Progenitor cell of endocrine pancreas (in vitro differentiated cells): Measurements from ENCODE around the gene SLC7A1. TPM values are rescaled to one million over a fixed set of nuclear protein-coding genes. Genes with fewer than 3 reads are reported as not detected.

Experiments used
- DNase-seq: peaks from one replicate; pipeline ENCODE4 v3.0.0; 2021; ENCODE audit warnings: low spot score; ENCODE audit not compliant: unreplicated experiment
- H3K27ac Mint-ChIP-seq: 2 replicates; pipeline ENCODE4 v1.8.0; 2021; ENCODE audit warnings: mild to moderate bottlenecking, moderate library complexity, mixed read lengths
- H3K27me3 Mint-ChIP-seq: 2 replicates; pipeline ENCODE4 v1.8.0; 2021; ENCODE audit warnings: mixed read lengths
- H3K36me3 Mint-ChIP-seq: 2 replicates; pipeline ENCODE4 v1.8.0; 2022; ENCODE audit warnings: mixed read lengths; ENCODE audit not compliant: insufficient read depth
- H3K4me1 Mint-ChIP-seq: 2 replicates; pipeline ENCODE4 v1.8.0; 2021; ENCODE audit warnings: low read depth, mixed read lengths
- H3K4me3 Mint-ChIP-seq: 2 replicates; pipeline ENCODE4 v1.8.0; 2021; ENCODE audit warnings: low read depth, mild to moderate bottlenecking, moderate library complexity, mixed read lengths
- H3K9me3 Mint-ChIP-seq: 2 replicates; pipeline ENCODE4 v1.8.0; 2021; ENCODE audit warnings: low read depth, mixed read lengths
- CTCF ChIP-seq: fragments of 200-600 bp; sonication (generic); IDR thresholded peaks from one replicate; pipeline ENCODE4 v1.5.0; 2021; ENCODE audit warnings: antibody characterized with exemption, mild to moderate bottlenecking; ENCODE audit not compliant: unreplicated experiment
- total RNA-seq: library from RNA; stranded (reverse); gene quantifications from 2 replicates; pipeline ENCODE4 v1.2.1, GENCODE V29; 2021

Gene SLC7A1
- total RNA-seq, 1 donor from 2014 or later = 31.3 TPM

GRCh38 chr13:29486551-29486950 is 108.9 kb downstream of the SLC7A1 start:
- DNase-seq = no peak
- H3K27me3 Mint-ChIP-seq = no peaks in the 10 kb centered on the region
- TF ChIP-seq CTCF = no peak

GRCh38 chr13:29484796-29485195 is 110.7 kb downstream of the SLC7A1 start:
- Mint-ChIP-seq H3K36me3 (no peaks in the 10 kb centered on the region), H3K4me1 (peaks cover 5% of the 10 kb centered on the region), H3K4me3 (no peak overlapping the region), H3K27me3 (peaks cover under 1% of the 10 kb centered on the region), H3K27ac (no peak overlapping the region), H3K9me3 (no peaks in the 10 kb centered on the region)
- TF ChIP-seq CTCF = no peak
- DNase-seq = no peak

More at GRCh38 chr13:29486551-29486950, 108.9 kb downstream of the SLC7A1 start:
- no peaks in the 10 kb centered on the region for H3K36me3 Mint-ChIP-seq
- no peak overlapping the region for H3K27ac Mint-ChIP-seq
- no peaks in the 10 kb centered on the region for H3K9me3 Mint-ChIP-seq
- peaks cover 5% of the 10 kb centered on the region for H3K4me1 Mint-ChIP-seq
- H3K4me3 Mint-ChIP-seq = no peak overlapping the region

- Mint-ChIP-seq H3K36me3 (no peaks in the 10 kb centered on the region), H3K27ac (no peak overlapping the region), H3K9me3 (no peaks in the 10 kb centered on the region), H3K4me1 (peaks cover 5% of the 10 kb centered on the region), H3K27me3 (peaks cover 3% of the 10 kb centered on the region), H3K4me3 (no peak overlapping the region)
- no peak for DNase-seq
- TF ChIP-seq CTCF = no peak
Measured at GRCh38 chr13:29484236-29484635, 111.3 kb downstream of the SLC7A1 start.

- Mint-ChIP-seq H3K27me3 (peaks cover 6% of the 10 kb centered on the region), H3K4me3 (no peak overlapping the region), H3K4me1 (peaks cover 5% of the 10 kb centered on the region), H3K36me3 (no peaks in the 10 kb centered on the region), H3K27ac (peak overlapping the region; percentile 50), H3K9me3 (no peaks in the 10 kb centered on the region)
- DNase-seq = no peak
- TF ChIP-seq CTCF = no peak
Measured at GRCh38 chr13:29483623-29484022, 111.9 kb downstream of the SLC7A1 start.

GRCh38 chr13:29483211-29483610 is 112.3 kb downstream of the SLC7A1 start:
- H3K9me3 Mint-ChIP-seq = no peaks in the 10 kb centered on the region
- no peak overlapping the region for H3K27ac Mint-ChIP-seq
- H3K4me1 Mint-ChIP-seq = peaks cover 5% of the 10 kb centered on the region
- no peak for DNase-seq
- H3K36me3 Mint-ChIP-seq = no peaks in the 10 kb centered on the region
- H3K27me3 Mint-ChIP-seq = peaks cover 6% of the 10 kb centered on the region
- no peak overlapping the region for H3K4me3 Mint-ChIP-seq
- no peak for TF ChIP-seq CTCF
